K562 (cell line): Measurements from ENCODE around the gene FUNDC2. TPM values are rescaled to one million over a fixed set of nuclear protein-coding genes. Genes with fewer than 3 reads are reported as not detected.
A peak's percentile ranks its signal among the peaks of the same experiment; 100 is the strongest.

Experiments
- BCL6 ChIP-seq: fragments of 250-450 bp; sonication (Bioruptor Pico); IDR thresholded peaks from 2 replicates; pipeline ENCODE4 v1.4.0; 2020
- CBFB ChIP-seq: sonication (generic); formaldehyde crosslinking; IDR thresholded peaks from 2 replicates; pipeline ENCODE4 v1.4.0; 2020; ENCODE audit warnings: mild to moderate bottlenecking, missing genetic modification reagents
- PHB2 ChIP-seq: fragments of 450-650 bp; IDR thresholded peaks from 2 replicates; pipeline ENCODE4 v1.6.1; 2017; ENCODE audit warnings: low read depth
- POLR2A ChIP-seq: fragments of 450-650 bp; conservative IDR thresholded peaks from 2 replicates; pipeline ENCODE4 v1.6.1; 2016
- PTBP1 ChIP-seq: fragments of 200-400 bp; formaldehyde crosslinking; IDR thresholded peaks from 2 replicates; pipeline ENCODE4 v1.6.1; 2017; ENCODE audit warnings: low read depth, low read length
- PYGO2 ChIP-seq: fragments of 450-650 bp; IDR thresholded peaks from 2 replicates; pipeline ENCODE4 v1.6.1; 2016; ENCODE audit warnings: mild to moderate bottlenecking, missing genetic modification characterization, moderate library complexity, missing compliant biosample characterization
- RAD21 ChIP-seq, 2 experiments: fragments of 250-450 bp in 1 of 2; fragments of 450-650 bp in 1 of 2; sonication (Bioruptor Pico) in 1 of 2; formaldehyde crosslinking in 1 of 2; IDR thresholded peaks in 1 of 2; conservative IDR thresholded peaks in 1 of 2; 2 replicates each; pipeline versions ENCODE4 v1.4.0 to v1.8.0; 2020 to 2022; ENCODE audit warnings: mild to moderate bottlenecking in 2 of 2, moderate library complexity in 1 of 2
- RBBP5 ChIP-seq: fragments of 200-600 bp; sonication (generic); IDR thresholded peaks from 2 replicates; pipeline ENCODE4 v1.6.1; 2012; ENCODE audit warnings: borderline replicate concordance, mild to moderate bottlenecking, low read length, control low read depth, inconsistent platforms; ENCODE audit not compliant: insufficient read depth, poor library complexity, severe bottlenecking
- SMC3 ChIP-seq: conservative IDR thresholded peaks from 2 replicates; pipeline ENCODE4 v1.6.1; 2011; ENCODE audit warnings: low read depth, low read length, improper control_type of control experiment; ENCODE audit not compliant: insufficient read depth
- TARDBP ChIP-seq: fragments of 450-650 bp; IDR thresholded peaks from 2 replicates; pipeline ENCODE4 v1.6.1; 2016
- ZNF384 ChIP-seq: IDR thresholded peaks from 2 replicates; pipeline ENCODE4 v1.6.1; 2012; ENCODE audit warnings: low read depth, low read length, improper control_type of control experiment
- polyA plus RNA-seq, 8 experiments: library from polyadenylated mRNA; depleted of rRNA in 4 of 8; stranded (reverse) in 5 of 8; unstranded in 3 of 8; fragments of >200 nt; fragmentation: Nextera tagmentation in 2 of 8; fragmentation: Illumina TruSeq in 1 of 8; extraction: Ambion mirVana in 2 of 8; extraction: Trizol in 1 of 8; gene quantifications; 2 replicates each; pipeline versions ENCODE4 v1.2.1 to v1.2.3, GENCODE V29; 2011 to 2014; ENCODE audit warnings: inconsistent platforms in 1 of 8, missing spikeins in 1 of 8
- total RNA-seq, 7 experiments: library from RNA; depleted of rRNA in 6 of 7; stranded (reverse); fragments of >200 nt in 6 of 7; fragmentation: Illumina TruSeq in 2 of 7; extraction: Trizol in 2 of 7; gene quantifications; 2 replicates each; pipeline versions ENCODE4 v1.2.1 to v1.2.3, GENCODE V29; 2011 to 2021; ENCODE audit warnings: low replicate concordance in 1 of 7
- TF ChIP-seq, protein P1 (sequence below), 3 experiments: IDR thresholded peaks in 2 of 3; conservative IDR thresholded peaks in 1 of 3; 2 replicates each; pipeline ENCODE4 v1.5.1; 2011 to 2012; ENCODE audit warnings: low read length in 3 of 3, mild to moderate bottlenecking in 3 of 3, control low read depth in 2 of 3, improper control_type of control experiment in 1 of 3, inconsistent platforms in 1 of 3, low read depth in 1 of 3, mixed read lengths in 1 of 3, moderate library complexity in 1 of 3; ENCODE audit not compliant: insufficient read depth in 2 of 3
- TF ChIP-seq, protein P2 (sequence below): sonication (generic); formaldehyde crosslinking; IDR thresholded peaks from 2 replicates; pipeline ENCODE4 v1.9.0; 2022; ENCODE audit warnings: mild to moderate bottlenecking, missing genetic modification reagents
- TF ChIP-seq, protein P3 (sequence below): fragments of 450-650 bp; IDR thresholded peaks from 2 replicates; pipeline ENCODE4 v1.6.1; 2017; ENCODE audit warnings: antibody characterized with exemption
- TF ChIP-seq, protein P4 (sequence below): fragments of 250-450 bp; sonication (Bioruptor Pico); IDR thresholded peaks from 2 replicates; pipeline ENCODE4 v1.9.0; 2021; ENCODE audit warnings: mild to moderate bottlenecking
- TF ChIP-seq, protein P5 (sequence below): fragments of 450-650 bp; formaldehyde crosslinking; IDR thresholded peaks from 2 replicates; pipeline ENCODE4 v1.4.0; 2020; ENCODE audit warnings: mild to moderate bottlenecking, moderate library complexity
- TF ChIP-seq, protein P6 (sequence below): fragments of 450-650 bp; IDR thresholded peaks from 2 replicates; pipeline ENCODE4 v1.6.1; 2016; ENCODE audit warnings: borderline replicate concordance

The FUNDC2 gene
- total and polyA plus RNA-seq, 9 of the 15 experiments (the other 6 are each of a cell fraction or from before 2014, with no cell fraction given) = 50.6 to 235 (median 123) TPM

DNA sequence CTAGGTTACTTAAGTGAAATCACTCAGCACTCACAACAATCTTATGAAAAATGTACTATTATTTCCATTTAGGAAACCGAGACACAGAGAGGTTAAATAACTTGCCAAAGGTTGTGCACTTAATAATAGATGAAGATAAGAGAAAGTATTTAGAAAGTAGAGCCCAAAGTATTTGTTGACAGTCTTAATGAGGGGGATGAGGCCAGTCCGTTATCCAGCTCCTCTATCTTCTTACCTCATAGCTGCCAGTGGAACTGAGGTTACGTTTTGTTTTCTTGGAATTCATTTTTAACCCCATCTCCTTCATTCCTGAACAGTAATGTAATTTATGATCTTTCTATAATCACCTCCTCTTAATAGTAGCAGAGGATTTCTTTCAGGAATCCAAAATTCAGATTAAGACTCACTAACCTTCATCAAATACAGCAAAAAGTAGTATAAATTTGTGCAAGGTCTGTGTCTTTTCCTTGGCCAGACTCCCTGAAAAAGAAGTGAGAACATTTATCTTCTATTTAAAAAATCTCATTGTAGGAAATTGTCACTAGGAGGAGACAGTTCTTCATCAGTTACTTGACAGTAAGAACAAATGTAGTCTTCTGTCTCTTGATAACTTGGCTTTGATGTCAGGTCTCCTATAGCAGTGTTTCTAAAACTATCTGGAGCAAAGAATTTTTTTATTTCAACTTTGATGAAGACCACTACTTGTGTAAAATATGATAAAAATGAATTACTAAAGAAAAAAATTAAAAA is 39.6 kb upstream of the FUNDC2 start (continued):
- TF ChIP-seq, protein P1, sequence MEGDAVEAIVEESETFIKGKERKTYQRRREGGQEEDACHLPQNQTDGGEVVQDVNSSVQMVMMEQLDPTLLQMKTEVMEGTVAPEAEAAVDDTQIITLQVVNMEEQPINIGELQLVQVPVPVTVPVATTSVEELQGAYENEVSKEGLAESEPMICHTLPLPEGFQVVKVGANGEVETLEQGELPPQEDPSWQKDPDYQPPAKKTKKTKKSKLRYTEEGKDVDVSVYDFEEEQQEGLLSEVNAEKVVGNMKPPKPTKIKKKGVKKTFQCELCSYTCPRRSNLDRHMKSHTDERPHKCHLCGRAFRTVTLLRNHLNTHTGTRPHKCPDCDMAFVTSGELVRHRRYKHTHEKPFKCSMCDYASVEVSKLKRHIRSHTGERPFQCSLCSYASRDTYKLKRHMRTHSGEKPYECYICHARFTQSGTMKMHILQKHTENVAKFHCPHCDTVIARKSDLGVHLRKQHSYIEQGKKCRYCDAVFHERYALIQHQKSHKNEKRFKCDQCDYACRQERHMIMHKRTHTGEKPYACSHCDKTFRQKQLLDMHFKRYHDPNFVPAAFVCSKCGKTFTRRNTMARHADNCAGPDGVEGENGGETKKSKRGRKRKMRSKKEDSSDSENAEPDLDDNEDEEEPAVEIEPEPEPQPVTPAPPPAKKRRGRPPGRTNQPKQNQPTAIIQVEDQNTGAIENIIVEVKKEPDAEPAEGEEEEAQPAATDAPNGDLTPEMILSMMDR (IDR thresholded peaks at IDR 0.05 in 2 of 3, conservative IDR thresholded peaks at IDR 0.05 in 1 of 3; ENCODE audit: insufficient read depth in 2 of 3, low read depth in 1 of 3, low read length in 3 of 3) = peak in 2 of 3 experiments; percentile 30 to 61; a peak in 3 of 6 replicates
- TF ChIP-seq, protein P2, sequence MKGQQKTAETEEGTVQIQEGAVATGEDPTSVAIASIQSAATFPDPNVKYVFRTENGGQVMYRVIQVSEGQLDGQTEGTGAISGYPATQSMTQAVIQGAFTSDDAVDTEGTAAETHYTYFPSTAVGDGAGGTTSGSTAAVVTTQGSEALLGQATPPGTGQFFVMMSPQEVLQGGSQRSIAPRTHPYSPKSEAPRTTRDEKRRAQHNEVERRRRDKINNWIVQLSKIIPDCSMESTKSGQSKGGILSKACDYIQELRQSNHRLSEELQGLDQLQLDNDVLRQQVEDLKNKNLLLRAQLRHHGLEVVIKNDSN = no peak
- no peak for TF ChIP-seq CBFB (CRISPR knock-in tag)
- TF ChIP-seq, protein P3, sequence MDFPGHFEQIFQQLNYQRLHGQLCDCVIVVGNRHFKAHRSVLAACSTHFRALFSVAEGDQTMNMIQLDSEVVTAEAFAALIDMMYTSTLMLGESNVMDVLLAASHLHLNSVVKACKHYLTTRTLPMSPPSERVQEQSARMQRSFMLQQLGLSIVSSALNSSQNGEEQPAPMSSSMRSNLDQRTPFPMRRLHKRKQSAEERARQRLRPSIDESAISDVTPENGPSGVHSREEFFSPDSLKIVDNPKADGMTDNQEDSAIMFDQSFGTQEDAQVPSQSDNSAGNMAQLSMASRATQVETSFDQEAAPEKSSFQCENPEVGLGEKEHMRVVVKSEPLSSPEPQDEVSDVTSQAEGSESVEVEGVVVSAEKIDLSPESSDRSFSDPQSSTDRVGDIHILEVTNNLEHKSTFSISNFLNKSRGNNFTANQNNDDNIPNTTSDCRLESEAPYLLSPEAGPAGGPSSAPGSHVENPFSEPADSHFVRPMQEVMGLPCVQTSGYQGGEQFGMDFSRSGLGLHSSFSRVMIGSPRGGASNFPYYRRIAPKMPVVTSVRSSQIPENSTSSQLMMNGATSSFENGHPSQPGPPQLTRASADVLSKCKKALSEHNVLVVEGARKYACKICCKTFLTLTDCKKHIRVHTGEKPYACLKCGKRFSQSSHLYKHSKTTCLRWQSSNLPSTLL = no peak
- no peak for TF ChIP-seq PYGO2
- TF ChIP-seq, protein P4, sequence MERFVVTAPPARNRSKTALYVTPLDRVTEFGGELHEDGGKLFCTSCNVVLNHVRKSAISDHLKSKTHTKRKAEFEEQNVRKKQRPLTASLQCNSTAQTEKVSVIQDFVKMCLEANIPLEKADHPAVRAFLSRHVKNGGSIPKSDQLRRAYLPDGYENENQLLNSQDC (CRISPR knock-in tag) = no peak
- TF ChIP-seq SMC3 = 0 out of 2 replicates have a peak, but pooled peaks have one; percentile 27
- TF ChIP-seq, protein P5, sequence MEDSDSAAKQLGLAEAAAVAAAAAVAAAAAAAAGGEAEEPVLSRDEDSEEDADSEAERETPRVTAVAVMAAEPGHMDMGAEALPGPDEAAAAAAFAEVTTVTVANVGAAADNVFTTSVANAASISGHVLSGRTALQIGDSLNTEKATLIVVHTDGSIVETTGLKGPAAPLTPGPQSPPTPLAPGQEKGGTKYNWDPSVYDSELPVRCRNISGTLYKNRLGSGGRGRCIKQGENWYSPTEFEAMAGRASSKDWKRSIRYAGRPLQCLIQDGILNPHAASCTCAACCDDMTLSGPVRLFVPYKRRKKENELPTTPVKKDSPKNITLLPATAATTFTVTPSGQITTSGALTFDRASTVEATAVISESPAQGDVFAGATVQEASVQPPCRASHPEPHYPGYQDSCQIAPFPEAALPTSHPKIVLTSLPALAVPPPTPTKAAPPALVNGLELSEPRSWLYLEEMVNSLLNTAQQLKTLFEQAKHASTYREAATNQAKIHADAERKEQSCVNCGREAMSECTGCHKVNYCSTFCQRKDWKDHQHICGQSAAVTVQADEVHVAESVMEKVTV (CRISPR knock-in tag) = peak; percentile 61
- no peak for TF ChIP-seq PHB2
- no peak for TF ChIP-seq POLR2A
- no peak for TF ChIP-seq PTBP1
- no peak for TF ChIP-seq TARDBP
- TF ChIP-seq ZNF384 = no peak
- TF ChIP-seq BCL6 (CRISPR knock-in tag) = no peak
- TF ChIP-seq, protein P6, sequence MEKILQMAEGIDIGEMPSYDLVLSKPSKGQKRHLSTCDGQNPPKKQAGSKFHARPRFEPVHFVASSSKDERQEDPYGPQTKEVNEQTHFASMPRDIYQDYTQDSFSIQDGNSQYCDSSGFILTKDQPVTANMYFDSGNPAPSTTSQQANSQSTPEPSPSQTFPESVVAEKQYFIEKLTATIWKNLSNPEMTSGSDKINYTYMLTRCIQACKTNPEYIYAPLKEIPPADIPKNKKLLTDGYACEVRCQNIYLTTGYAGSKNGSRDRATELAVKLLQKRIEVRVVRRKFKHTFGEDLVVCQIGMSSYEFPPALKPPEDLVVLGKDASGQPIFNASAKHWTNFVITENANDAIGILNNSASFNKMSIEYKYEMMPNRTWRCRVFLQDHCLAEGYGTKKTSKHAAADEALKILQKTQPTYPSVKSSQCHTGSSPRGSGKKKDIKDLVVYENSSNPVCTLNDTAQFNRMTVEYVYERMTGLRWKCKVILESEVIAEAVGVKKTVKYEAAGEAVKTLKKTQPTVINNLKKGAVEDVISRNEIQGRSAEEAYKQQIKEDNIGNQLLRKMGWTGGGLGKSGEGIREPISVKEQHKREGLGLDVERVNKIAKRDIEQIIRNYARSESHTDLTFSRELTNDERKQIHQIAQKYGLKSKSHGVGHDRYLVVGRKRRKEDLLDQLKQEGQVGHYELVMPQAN = no peak
- peak; percentile 68 to 79 for TF ChIP-seq RAD21 (CRISPR knock-in tag; conservative IDR thresholded peaks at IDR 0.05 in 1 of 2, IDR thresholded peaks at IDR 0.05 in 1 of 2)
- TF ChIP-seq RBBP5 = no peak
